Measurements from ENCODE around the gene RNF208. TPM values are rescaled to one million over a fixed set of nuclear protein-coding genes. Genes with fewer than 3 reads are reported as not detected.

RNF208 gene
- total and polyA plus RNA-seq, 12 donors = 1.1 to 90.5 (median 12.1) TPM

DNA sequence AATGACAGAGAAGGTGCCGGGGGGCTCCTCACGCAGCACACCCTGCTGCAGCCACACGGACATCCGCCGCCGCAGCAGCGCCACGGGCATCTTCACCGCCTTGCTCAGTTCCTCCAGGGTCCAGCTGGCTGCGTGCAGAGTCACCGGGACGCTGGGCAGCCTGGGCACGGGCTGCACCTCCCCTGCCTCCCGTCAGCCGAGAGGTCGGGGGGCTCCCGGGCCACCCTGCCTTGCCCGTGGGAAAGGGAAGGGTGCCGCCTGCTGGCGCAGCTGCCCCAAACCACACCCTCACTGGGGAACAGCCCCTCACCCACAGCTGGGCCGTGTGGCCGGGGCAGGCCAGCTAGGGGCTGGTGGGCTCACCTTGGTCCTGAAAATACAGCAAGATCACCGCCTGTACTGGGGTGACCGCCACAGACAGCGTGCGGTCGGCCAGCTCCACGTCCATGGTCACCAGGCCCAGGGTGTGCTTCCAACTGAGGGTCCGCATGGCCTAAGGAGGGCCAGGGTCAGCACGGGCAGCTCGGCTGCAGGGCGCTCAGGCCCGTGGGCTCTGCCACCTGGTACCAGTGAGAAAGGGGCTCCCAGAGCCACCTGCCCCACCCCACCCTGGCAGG lies 46.6 kb downstream of the RNF208 start:
- TF ChIP-seq, protein P1, sequence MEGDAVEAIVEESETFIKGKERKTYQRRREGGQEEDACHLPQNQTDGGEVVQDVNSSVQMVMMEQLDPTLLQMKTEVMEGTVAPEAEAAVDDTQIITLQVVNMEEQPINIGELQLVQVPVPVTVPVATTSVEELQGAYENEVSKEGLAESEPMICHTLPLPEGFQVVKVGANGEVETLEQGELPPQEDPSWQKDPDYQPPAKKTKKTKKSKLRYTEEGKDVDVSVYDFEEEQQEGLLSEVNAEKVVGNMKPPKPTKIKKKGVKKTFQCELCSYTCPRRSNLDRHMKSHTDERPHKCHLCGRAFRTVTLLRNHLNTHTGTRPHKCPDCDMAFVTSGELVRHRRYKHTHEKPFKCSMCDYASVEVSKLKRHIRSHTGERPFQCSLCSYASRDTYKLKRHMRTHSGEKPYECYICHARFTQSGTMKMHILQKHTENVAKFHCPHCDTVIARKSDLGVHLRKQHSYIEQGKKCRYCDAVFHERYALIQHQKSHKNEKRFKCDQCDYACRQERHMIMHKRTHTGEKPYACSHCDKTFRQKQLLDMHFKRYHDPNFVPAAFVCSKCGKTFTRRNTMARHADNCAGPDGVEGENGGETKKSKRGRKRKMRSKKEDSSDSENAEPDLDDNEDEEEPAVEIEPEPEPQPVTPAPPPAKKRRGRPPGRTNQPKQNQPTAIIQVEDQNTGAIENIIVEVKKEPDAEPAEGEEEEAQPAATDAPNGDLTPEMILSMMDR (IDR thresholded peaks at IDR 0.05) = peak in 1 of 6 experiments; percentile 5
- no peak for TF ChIP-seq POLR2A (IDR thresholded peaks at IDR 0.05)
- no peak for DNase-seq
- Histone ChIP-seq H3K4me1 (replicated peaks in 1 of 2) (peaks cover 8 to 10% of the 10 kb centered on the region in 2 donors), H3K36me3 (replicated peaks in 1 of 2) (peaks cover 0 to 12% of the 10 kb centered on the region in 2 donors), H3K9me3 (replicated peaks in 1 of 3) (no peaks in the 10 kb centered on the region), H3K27ac (no peak overlapping the region), H3K27me3 (peaks cover 17% of the 10 kb centered on the region), H3K4me3 (no peak overlapping the region)
- intact Hi-C loops (cut with DNase I) = no loop called here
- 37 to 53% (median 42%) methylated on average over 8 to 33 of the region's 33 CpGs; no CpG with 5 or more reads in 1 of the 4 donors for WGBS, 4 donors

- Histone ChIP-seq H3K27ac (no peak overlapping the region), H3K27me3 (peaks cover 23% of the 10 kb centered on the region), H3K4me1 (replicated peaks in 1 of 2) (peaks cover 8 to 10% of the 10 kb centered on the region in 2 donors), H3K36me3 (replicated peaks in 1 of 2) (peaks cover 0 to 6% of the 10 kb centered on the region in 2 donors), H3K9me3 (replicated peaks in 1 of 3) (no peaks in the 10 kb centered on the region), H3K4me3 (no peak overlapping the region)
- intact Hi-C loops (cut with DNase I) = no loop called here
- WGBS, 4 donors = 39 to 52% (median 45%) methylated on average over 3 to 34 of the region's 34 CpGs; no CpG with 5 or more reads in 1 of the 4 donors
- DNase-seq = no peak
- TF ChIP-seq POLR2A (IDR thresholded peaks at IDR 0.05) = no peak
- TF ChIP-seq, protein P1 (IDR thresholded peaks at IDR 0.05) = no peak
These were observed 47.2 kb downstream of the RNF208 start for GRCh38 chr9:137174722-137175293.

DNA sequence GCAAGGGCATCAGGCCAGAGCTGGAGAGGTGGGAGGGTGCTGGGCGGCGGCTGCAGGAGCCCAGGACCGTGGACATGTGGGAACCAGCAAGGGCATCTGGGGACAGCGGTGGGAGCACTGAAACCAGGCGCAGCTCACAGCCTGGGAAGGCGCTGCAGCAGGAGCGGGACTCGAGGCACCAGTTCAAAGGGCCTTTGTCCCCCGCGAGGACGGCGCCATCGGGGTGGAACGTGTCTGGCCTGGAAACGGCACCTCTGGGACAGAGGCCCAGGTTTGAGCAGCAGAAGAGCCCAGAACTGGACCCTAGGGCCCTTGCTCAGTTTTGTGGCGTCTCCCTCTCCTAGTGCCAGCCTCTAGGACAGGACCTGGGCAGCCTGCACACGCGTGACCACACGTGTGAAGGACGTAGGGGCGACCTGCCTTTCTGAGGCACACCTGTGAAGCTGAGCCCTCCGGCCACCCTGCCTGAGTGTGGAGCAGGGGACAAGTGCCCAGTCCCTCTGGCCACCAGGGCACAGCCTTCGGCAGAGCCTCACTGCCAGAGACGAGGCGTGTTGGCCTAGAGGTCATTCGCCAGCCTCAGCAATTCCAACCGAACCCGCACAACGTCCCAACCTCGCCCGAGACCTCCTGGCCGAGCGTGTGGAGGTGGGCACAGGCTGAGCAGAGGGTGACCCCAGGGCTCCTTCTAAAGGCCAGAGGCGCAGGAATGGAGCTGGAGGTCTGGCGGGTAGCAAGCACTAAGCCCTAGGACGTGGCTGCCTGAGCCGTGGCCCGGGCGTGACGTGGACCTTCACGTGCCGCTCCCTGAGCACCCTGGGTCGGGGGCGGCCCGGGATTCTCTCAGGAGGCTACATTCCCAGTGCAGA lies 48.0 kb downstream of the RNF208 start:
- no peaks in the 10 kb centered on the region for H3K36me3 ChIP-seq (replicated peaks in 1 of 2)
- no peak for TF ChIP-seq POLR2A (IDR thresholded peaks at IDR 0.05)
- TF ChIP-seq, protein P1 (IDR thresholded peaks at IDR 0.05) = no peak
- no peak overlapping the region for H3K27ac ChIP-seq
- 76 to 85% (median 79%) methylated on average over 24 to 45 of the region's 45 CpGs for WGBS, 4 donors
- no peak for DNase-seq
- no peak overlapping the region for H3K4me3 ChIP-seq
- intact Hi-C loops (cut with DNase I) = no loop called here
- H3K9me3 ChIP-seq (replicated peaks in 1 of 3) = no peaks in the 10 kb centered on the region
- peaks cover 31% of the 10 kb centered on the region for H3K27me3 ChIP-seq
- peaks cover 13 to 17% of the 10 kb centered on the region in 2 donors for H3K4me1 ChIP-seq (replicated peaks in 1 of 2)

Data from adrenal gland (tissue), 12 donors.